T1000 (cell line): ENCODE data around the gene CRYGC.

Source experiments
- DNase-seq: peaks from one replicate; lab custom pipeline; 2025; ENCODE audit warnings: mixed read lengths; lab: John Stamatoyannopoulos, UW

CRYGC gene

GRCh38 chr2:208093128-208093527, 36.5 kb downstream of the CRYGC start:
- no peak for DNase-seq

- no peak for DNase-seq
These were observed 37.4 kb downstream of the CRYGC start for GRCh38 chr2:208092093-208092832.

DNA sequence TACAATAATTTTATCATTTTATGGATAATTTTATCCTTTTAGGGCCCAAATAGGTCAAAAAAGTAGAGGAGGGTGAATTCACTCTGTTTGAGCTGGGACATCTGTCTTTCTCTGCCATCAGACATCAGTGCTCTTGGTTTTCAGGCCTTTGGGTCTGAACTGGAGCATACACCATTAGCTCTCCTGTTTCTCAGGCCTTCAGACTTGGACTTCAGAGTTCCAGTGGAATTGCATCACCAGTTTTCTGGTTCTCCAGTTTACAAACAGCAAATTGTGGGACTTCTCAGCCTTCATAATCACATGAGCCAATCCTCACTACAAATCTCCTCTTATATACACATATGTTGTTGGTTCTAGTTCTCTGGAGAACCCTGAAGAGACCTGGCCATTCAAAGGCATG, 39.2 kb downstream of the CRYGC start:
- no peak for DNase-seq

DNA sequence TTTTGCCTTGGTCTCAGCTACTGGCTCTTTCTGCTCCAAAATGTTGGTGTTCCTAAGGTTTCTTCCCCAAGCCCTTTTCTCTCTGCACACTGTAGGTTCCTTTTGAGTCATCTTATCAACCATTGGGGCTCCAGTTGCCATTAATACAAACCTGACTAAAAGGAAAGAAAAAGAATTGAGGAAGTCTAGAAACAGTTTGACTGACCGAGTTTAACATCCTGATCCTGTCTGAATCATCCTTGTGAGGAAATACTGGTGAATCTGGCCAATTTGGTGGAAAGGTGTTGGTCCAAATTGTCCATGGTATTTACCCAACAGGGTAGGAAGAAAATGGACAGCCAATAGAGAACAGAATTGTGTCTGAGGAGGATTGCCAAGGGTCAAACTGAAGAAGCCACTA, 43.6 kb downstream of the CRYGC start:
- DNase-seq = no peak

DNA sequence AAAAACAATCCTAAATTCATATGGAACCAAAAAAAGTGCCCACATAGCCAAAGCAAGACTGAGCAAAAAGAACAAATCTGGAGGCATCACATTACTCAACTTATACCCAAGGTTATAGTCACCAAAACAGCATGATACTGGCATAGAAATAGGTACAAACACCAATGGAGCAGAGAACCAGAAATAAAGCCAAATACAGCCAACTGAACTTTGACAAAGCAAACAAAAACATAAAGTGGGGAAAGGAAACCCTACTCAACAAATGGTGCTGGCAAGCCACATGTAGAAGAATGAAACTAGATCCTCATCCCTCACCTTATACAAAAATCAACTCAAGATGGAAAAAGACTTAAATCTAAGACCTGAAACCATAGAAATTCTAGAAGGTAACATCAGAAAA, 45.8 kb downstream of the CRYGC start:
- DNase-seq = no peak
